IMR-90 (cell line): ENCODE data around the gene PEX26. TPM values are rescaled to one million over a fixed set of nuclear protein-coding genes. Genes with fewer than 3 reads are reported as not detected.
A peak's percentile ranks its signal among the peaks of the same experiment; 100 is the strongest.

Source experiments
- ATAC-seq: fragments of 200-7000 bp; cut with Tn5 transposase; 2 replicates; pipeline ENCODE4 v1.9.1; 2020; ENCODE audit warnings: low read depth, mild to moderate bottlenecking, moderate library complexity
- BruUV-seq: library from RNA; stranded (reverse); fragments of 400-500 nt; replicated peaks from 2 replicates; lab custom pipeline; 2021; lab: Mats Ljungman, UMichigan
- CTCF ChIA-PET: fragments of 300-600 bp; formaldehyde crosslinking; extraction: SDS; loops from one replicate; lab custom pipeline; 2021; ENCODE audit warnings: antibody characterized with exemption; lab: Yijun Ruan, JAX
- POLR2A ChIA-PET: fragments of 300-600 bp; sonication (Branson Sonifier 250); formaldehyde crosslinking; loops from one replicate; lab custom pipeline; 2022; ENCODE audit warnings: antibody characterized with exemption; ENCODE audit not compliant: unreplicated experiment; lab: Charles Lee
- DNase-seq: peaks from one replicate; pipeline ENCODE4 v3.0.0; 2013
- H2AFZ ChIP-seq: replicated peaks from 2 replicates; pipeline ENCODE3; 2013; ENCODE audit warnings: low read length, mild to moderate bottlenecking; ENCODE audit not compliant: poor library complexity
- H2AK5ac ChIP-seq: 2 replicates; pipeline ENCODE4 v1.6.1; 2013; ENCODE audit warnings: low read depth, low read length, inconsistent platforms
- H2AK9ac ChIP-seq: replicated peaks from 2 replicates; pipeline ENCODE3; 2013; ENCODE audit warnings: mild to moderate bottlenecking, low read depth, low read length, moderate library complexity; ENCODE audit not compliant: poor library complexity
- H2BK120ac ChIP-seq: 2 replicates; pipeline ENCODE4 v1.6.1; 2013; ENCODE audit warnings: low read depth, low read length, inconsistent platforms
- H2BK15ac ChIP-seq: 3 replicates; pipeline ENCODE4 v1.6.1; 2013; ENCODE audit warnings: low read depth, low read length, inconsistent platforms
- H2BK20ac ChIP-seq: 2 replicates; pipeline ENCODE4 v1.6.1; 2013; ENCODE audit warnings: low read depth, mild to moderate bottlenecking, inconsistent platforms, low read length, moderate library complexity
- H2BK5ac ChIP-seq: 2 replicates; pipeline ENCODE4 v1.6.1; 2013; ENCODE audit warnings: mild to moderate bottlenecking, low read depth, low read length, inconsistent platforms; ENCODE audit not compliant: poor library complexity, severe bottlenecking
- H3K14ac ChIP-seq: replicated peaks from 2 replicates; pipeline ENCODE4 v1.6.1; 2013; ENCODE audit warnings: low read depth, low read length, inconsistent platforms
- H3K18ac ChIP-seq: 2 replicates; pipeline ENCODE4 v1.6.1; 2013; ENCODE audit warnings: low read depth, low read length, control low read depth
- H3K23ac ChIP-seq: 2 replicates; pipeline ENCODE4 v1.6.1; 2013; ENCODE audit warnings: low read depth, low read length, inconsistent platforms
- H3K27ac ChIP-seq: 2 replicates; pipeline ENCODE4 v1.5.1; 2013; ENCODE audit warnings: mild to moderate bottlenecking, control low read depth, low read length; ENCODE audit not compliant: insufficient read depth
- H3K27me3 ChIP-seq: 2 replicates; pipeline ENCODE4 v1.6.1; 2013; ENCODE audit warnings: low read length; ENCODE audit not compliant: control insufficient read depth, insufficient read depth
- H3K36me3 ChIP-seq: 2 replicates; pipeline ENCODE4 v1.6.1; 2013; ENCODE audit warnings: low read length, mixed read lengths; ENCODE audit not compliant: control insufficient read depth, insufficient read depth
- H3K4ac ChIP-seq: 2 replicates; pipeline ENCODE4 v1.6.1; 2013; ENCODE audit warnings: low read depth, low read length, inconsistent platforms
- H3K4me1 ChIP-seq: 2 replicates; pipeline ENCODE4 v1.6.1; 2013; ENCODE audit warnings: low read length, mixed read lengths; ENCODE audit not compliant: control insufficient read depth, insufficient read depth
- H3K4me2 ChIP-seq: 2 replicates; pipeline ENCODE4 v1.6.1; 2013; ENCODE audit warnings: low read depth, mild to moderate bottlenecking, control low read depth, low read length, moderate library complexity
- H3K4me3 ChIP-seq: 2 replicates; pipeline ENCODE4 v1.5.1; 2013; ENCODE audit warnings: low read depth, mild to moderate bottlenecking, control low read depth, low read length, moderate library complexity; ENCODE audit not compliant: insufficient read depth
- H3K56ac ChIP-seq: 2 replicates; pipeline ENCODE4 v1.6.1; 2013; ENCODE audit warnings: low read length, inconsistent platforms; ENCODE audit not compliant: insufficient read depth; ENCODE audit errors: extremely low read depth
- H3K79me1 ChIP-seq, 2 experiments: 2 replicates each; pipeline ENCODE4 v1.6.1; 2013; ENCODE audit warnings: low read length in 2 of 2, inconsistent platforms in 1 of 2, low read depth in 1 of 2
- H3K9ac ChIP-seq: 2 replicates; pipeline ENCODE4 v1.6.1; 2013; ENCODE audit warnings: low read depth, low read length, control low read depth
- H3K9me1 ChIP-seq: 2 replicates; pipeline ENCODE4 v1.6.1; 2013; ENCODE audit warnings: low read length, inconsistent platforms; ENCODE audit not compliant: insufficient read depth
- H3K9me3 ChIP-seq: 2 replicates; pipeline ENCODE4 v1.6.1; 2013; ENCODE audit warnings: low read length; ENCODE audit not compliant: control insufficient read depth, insufficient read depth
- H4K20me1 ChIP-seq: 2 replicates; pipeline ENCODE4 v1.6.1; 2013; ENCODE audit warnings: low read length, inconsistent platforms; ENCODE audit not compliant: insufficient read depth
- H4K5ac ChIP-seq: 2 replicates; pipeline ENCODE4 v1.6.1; 2013; ENCODE audit warnings: mild to moderate bottlenecking, low read depth, low read length, control low read depth
- H4K8ac ChIP-seq, 2 experiments: 2 replicates each; pipeline ENCODE4 v1.6.1; 2013; ENCODE audit warnings: low read depth in 2 of 2, low read length in 2 of 2, control low read depth in 1 of 2, inconsistent platforms in 1 of 2
- H4K91ac ChIP-seq: 2 replicates; pipeline ENCODE4 v1.6.1; 2013; ENCODE audit warnings: low read depth, low read length, inconsistent platforms; ENCODE audit not compliant: insufficient read depth
- CEBPB ChIP-seq: IDR thresholded peaks from 2 replicates; pipeline ENCODE4 v1.6.1; 2012; ENCODE audit warnings: low read depth, low read length, improper control_type of control experiment
- NFE2L2 ChIP-seq: fragments of 150-350 bp; IDR thresholded peaks from 2 replicates; pipeline ENCODE4 v1.6.1; 2016; ENCODE audit warnings: low read depth, mild to moderate bottlenecking, low read length
- POLR2A ChIP-seq: IDR thresholded peaks from 2 replicates; pipeline ENCODE4 v1.6.1; 2012; ENCODE audit warnings: mild to moderate bottlenecking, low read depth, low read length
- RAD21 ChIP-seq: IDR thresholded peaks from 2 replicates; pipeline ENCODE4 v1.6.1; 2012; ENCODE audit warnings: low read length, improper control_type of control experiment
- WGBS, 2 experiments: methylation state at CpG; one replicate each; pipeline versions ENCODE4 v1.1.5 to v1.1.7; 2013; ENCODE audit warnings: missing lambda C conversion rate in 2 of 2; ENCODE audit not compliant: insufficient read length in 1 of 2; ENCODE audit errors: extremely low coverage in 2 of 2; 5-methylcytosine and 5-hydroxymethylcytosine counted together
- dilution Hi-C: fragments of 300-500 bp; cut with HindIII; formaldehyde crosslinking; loops from one replicate; pipeline ENCODE4 v1.14.3; 2018; ENCODE audit warnings: low sequenced_read_pairs; ENCODE audit not compliant: unreplicated experiment
- in situ Hi-C: fragments of 300-500 bp; cut with MboI; formaldehyde crosslinking; loops from 3 replicates; pipeline ENCODE4 v1.14.3; 2019; ENCODE audit warnings: low sequenced_read_pairs, inconsistent platforms, mixed read lengths
- intact Hi-C: fragments of 100-400 bp; cut with micrococcal nuclease; formaldehyde crosslinking; loops from 2 replicates; pipeline ENCODE4 v1.10.0; 2022
- polyA plus RNA-seq, 3 experiments: library from polyadenylated mRNA; depleted of rRNA; stranded (reverse); fragments of >200 nt; gene quantifications; 2 replicates each; pipeline ENCODE4 v1.2.3, GENCODE V29; 2012; ENCODE audit warnings: low replicate concordance in 1 of 3
- total RNA-seq: library from RNA; depleted of rRNA; stranded (reverse); fragments of >200 nt; gene quantifications from 2 replicates; pipeline ENCODE4 v1.2.3, GENCODE V29; 2012
- TF ChIP-seq, protein P1 (sequence below): fragments of 150-350 bp; IDR thresholded peaks from 2 replicates; pipeline ENCODE4 v1.6.1; 2017; ENCODE audit warnings: mild to moderate bottlenecking, antibody characterized with exemption, low read length, low read depth

PEX26 gene
- total and polyA plus RNA-seq, 2 of the 4 experiments (the other 2 are of a cell fraction): 12.2 to 18.5 TPM

GRCh38 chr22:18109410-18110193, 31.8 kb downstream of the PEX26 start:
- H3K14ac ChIP-seq: no peak overlapping the region
- no peak overlapping the region for H2BK20ac ChIP-seq
- peaks cover 2% of the 10 kb centered on the region; the same call in 1 of the 2 replicates for H3K36me3 ChIP-seq
- H3K27me3 ChIP-seq: peaks cover 10% of the 10 kb centered on the region; the same call in 1 of the 2 replicates
- H2AFZ ChIP-seq: no peak overlapping the region
- ChIA-PET POLR2A (no interaction called here), CTCF (no interaction called here)
- H2AK9ac ChIP-seq: no peak overlapping the region
- no peak overlapping the region for H4K91ac ChIP-seq
- H3K4ac ChIP-seq: no peak overlapping the region
- H3K9me1 ChIP-seq: no peaks in the 10 kb centered on the region
- TF ChIP-seq RAD21: no peak
- TF ChIP-seq POLR2A: no peak
- no peak for TF ChIP-seq NFE2L2
- TF ChIP-seq, protein P1, sequence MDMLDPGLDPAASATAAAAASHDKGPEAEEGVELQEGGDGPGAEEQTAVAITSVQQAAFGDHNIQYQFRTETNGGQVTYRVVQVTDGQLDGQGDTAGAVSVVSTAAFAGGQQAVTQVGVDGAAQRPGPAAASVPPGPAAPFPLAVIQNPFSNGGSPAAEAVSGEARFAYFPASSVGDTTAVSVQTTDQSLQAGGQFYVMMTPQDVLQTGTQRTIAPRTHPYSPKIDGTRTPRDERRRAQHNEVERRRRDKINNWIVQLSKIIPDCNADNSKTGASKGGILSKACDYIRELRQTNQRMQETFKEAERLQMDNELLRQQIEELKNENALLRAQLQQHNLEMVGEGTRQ: no peak
- TF ChIP-seq CEBPB: peak; percentile 60
- H3K4me2 ChIP-seq: no peak overlapping the region
- BruUV-seq: no TSS peak
- DNase-seq: no peak
- H2BK120ac ChIP-seq: no peak overlapping the region
- H2BK5ac ChIP-seq: no peak overlapping the region
- in situ Hi-C loops: no loop called here
- H4K20me1 ChIP-seq: no peaks in the 10 kb centered on the region
- H3K18ac ChIP-seq: no peak overlapping the region
- no peak overlapping the region for H3K23ac ChIP-seq
- dilution Hi-C loops: no loop called here
- no peak for ATAC-seq
- H2AK5ac ChIP-seq: no peak overlapping the region
- peaks cover 3% of the 10 kb centered on the region; the same call in 1 of the 2 replicates for H3K4me1 ChIP-seq
- H3K9ac ChIP-seq: no peak overlapping the region
- H4K8ac ChIP-seq: no peak overlapping the region
- WGBS, 2 experiments: 59% methylated on average over 12 of the region's 14 CpGs; no CpG with 5 or more reads in 1 of the 2 experiments
- H3K79me1 ChIP-seq: no peaks in the 10 kb centered on the region
- intact Hi-C loops: no loop called here
- H3K4me3 ChIP-seq: no peak overlapping the region
- H3K56ac ChIP-seq: no peak overlapping the region
- no peak overlapping the region for H4K5ac ChIP-seq
- H2BK15ac ChIP-seq: no peak overlapping the region
- H3K9me3 ChIP-seq: peaks cover 2% of the 10 kb centered on the region; the same call in 1 of the 2 replicates
- no peak overlapping the region for H3K27ac ChIP-seq
